ENCODE measurements around the gene CTTN.

DNA sequence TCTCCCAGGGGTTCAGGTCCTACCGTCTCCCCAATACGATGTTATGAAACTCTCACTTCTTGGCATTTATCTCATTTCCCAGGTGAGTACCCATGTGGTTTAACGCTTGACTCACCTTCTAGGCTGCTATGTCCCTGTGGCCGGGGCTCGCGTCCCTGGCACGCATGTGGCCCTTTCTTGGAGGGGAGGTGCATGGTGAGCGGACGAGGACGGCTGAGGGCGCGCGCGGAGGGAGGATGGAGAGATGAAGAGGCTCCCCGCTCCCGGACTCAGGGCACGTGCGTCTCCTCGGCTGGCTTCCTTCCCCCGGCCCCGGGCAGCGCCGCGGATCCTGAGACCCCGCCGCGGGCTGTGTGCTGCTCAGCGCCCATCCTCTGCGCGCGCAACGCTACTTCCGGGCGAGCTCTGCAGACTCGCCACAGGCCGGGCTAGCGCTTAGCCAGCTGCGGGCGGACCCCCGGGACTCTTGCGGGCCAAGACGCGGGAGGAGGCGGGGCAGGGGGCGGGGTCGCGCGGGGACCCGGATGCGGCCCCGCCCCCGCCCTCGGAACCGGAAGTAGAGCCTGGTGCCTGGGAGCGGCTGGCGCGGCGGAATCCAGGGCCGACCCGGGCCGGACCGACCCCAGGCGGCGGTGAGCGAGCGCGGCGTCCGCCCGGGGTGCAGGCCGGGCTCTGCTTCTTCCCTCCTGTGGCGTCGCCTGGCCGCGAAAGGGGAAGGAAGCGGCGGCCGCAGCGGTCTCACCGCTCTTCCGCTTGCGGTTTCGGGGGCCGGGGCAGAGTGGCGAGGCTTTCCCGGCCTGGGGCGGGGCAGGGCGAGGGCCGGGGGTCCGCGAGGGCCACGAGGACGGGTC is at the start of gene CTTN:
- TF ChIP-seq, protein P1, sequence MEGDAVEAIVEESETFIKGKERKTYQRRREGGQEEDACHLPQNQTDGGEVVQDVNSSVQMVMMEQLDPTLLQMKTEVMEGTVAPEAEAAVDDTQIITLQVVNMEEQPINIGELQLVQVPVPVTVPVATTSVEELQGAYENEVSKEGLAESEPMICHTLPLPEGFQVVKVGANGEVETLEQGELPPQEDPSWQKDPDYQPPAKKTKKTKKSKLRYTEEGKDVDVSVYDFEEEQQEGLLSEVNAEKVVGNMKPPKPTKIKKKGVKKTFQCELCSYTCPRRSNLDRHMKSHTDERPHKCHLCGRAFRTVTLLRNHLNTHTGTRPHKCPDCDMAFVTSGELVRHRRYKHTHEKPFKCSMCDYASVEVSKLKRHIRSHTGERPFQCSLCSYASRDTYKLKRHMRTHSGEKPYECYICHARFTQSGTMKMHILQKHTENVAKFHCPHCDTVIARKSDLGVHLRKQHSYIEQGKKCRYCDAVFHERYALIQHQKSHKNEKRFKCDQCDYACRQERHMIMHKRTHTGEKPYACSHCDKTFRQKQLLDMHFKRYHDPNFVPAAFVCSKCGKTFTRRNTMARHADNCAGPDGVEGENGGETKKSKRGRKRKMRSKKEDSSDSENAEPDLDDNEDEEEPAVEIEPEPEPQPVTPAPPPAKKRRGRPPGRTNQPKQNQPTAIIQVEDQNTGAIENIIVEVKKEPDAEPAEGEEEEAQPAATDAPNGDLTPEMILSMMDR (IDR thresholded peaks at IDR 0.05) = no peak
- peak; percentile 83; the same call in 1 of the 2 replicates for TF ChIP-seq SIN3A (IDR thresholded peaks at IDR 0.05; ENCODE audit: borderline replicate concordance, insufficient read depth, low read depth, low read length)
- TF ChIP-seq, protein P2, sequence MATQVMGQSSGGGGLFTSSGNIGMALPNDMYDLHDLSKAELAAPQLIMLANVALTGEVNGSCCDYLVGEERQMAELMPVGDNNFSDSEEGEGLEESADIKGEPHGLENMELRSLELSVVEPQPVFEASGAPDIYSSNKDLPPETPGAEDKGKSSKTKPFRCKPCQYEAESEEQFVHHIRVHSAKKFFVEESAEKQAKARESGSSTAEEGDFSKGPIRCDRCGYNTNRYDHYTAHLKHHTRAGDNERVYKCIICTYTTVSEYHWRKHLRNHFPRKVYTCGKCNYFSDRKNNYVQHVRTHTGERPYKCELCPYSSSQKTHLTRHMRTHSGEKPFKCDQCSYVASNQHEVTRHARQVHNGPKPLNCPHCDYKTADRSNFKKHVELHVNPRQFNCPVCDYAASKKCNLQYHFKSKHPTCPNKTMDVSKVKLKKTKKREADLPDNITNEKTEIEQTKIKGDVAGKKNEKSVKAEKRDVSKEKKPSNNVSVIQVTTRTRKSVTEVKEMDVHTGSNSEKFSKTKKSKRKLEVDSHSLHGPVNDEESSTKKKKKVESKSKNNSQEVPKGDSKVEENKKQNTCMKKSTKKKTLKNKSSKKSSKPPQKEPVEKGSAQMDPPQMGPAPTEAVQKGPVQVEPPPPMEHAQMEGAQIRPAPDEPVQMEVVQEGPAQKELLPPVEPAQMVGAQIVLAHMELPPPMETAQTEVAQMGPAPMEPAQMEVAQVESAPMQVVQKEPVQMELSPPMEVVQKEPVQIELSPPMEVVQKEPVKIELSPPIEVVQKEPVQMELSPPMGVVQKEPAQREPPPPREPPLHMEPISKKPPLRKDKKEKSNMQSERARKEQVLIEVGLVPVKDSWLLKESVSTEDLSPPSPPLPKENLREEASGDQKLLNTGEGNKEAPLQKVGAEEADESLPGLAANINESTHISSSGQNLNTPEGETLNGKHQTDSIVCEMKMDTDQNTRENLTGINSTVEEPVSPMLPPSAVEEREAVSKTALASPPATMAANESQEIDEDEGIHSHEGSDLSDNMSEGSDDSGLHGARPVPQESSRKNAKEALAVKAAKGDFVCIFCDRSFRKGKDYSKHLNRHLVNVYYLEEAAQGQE (IDR thresholded peaks at IDR 0.05; ENCODE audit: insufficient read depth in 1 of 2, low read depth in 2 of 2, low read length in 1 of 2) = no peak

Data from Panc1 (cell line).